ENCODE data around the gene SLC9A3. TPM values are rescaled to one million over a fixed set of nuclear protein-coding genes. Genes with fewer than 3 reads are reported as not detected.
"Not testable (repeated sequence)": the region's sequence is repeated elsewhere in the genome, so short reads cannot be mapped to it uniquely, and the experiment has no call there.

SLC9A3 gene
- total RNA-seq, 4 donors from 2014 or later: 4.8 to 701 (median 183) TPM

DNA sequence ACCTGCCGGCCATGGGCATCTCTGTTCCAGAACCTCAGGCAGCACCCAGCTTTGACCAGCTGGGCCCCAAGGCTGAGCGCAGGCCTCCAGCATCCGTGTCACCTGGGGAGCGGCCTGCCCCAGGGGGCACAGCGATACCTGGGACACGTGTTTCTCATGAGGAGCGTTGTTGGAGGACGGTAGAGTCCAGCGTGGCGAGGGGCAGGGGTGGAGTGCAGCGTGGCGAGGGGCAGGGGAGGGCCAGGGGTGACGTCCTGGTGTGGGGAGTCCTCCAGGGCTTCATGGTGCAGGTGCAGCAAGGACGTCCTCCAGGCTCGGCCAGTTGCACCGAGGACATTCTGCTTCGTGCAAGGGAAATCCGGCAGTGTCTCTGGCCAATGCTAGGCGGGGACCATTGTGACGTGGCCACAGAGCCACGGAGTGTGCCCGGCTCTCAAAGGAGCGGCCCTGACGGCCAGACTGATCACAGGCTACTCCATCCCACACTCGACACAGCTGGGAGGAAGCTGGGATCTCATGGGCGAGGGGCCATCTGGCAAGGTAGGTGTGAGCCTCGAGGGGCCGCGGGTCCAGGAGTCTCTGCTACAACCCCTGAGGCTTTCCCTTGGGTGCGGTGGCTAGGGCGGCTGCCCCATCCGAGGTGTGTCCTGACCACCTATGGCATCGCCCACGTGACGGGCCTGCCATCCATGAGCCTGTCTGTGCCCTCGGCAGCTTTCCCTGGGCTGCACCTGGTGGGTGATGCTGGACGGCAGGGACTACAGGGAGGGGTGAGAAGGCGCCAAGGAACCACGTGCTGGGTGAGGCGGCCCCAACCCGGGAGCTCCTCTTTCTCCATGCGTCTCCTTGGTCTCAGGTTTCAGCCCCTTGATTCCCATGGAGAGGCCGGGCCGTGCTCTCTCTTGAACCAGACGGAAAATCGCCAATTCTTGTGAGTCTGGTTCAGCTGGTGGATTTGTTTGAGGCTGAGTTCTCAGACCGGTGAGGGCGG lies 33.8 kb downstream of the SLC9A3 start:
- H3K4me3 ChIP-seq: no peak overlapping the region
- H3K9me3 ChIP-seq: no peaks in the 10 kb centered on the region
- no peaks in the 10 kb centered on the region for H3K36me3 ChIP-seq
- H3K27ac ChIP-seq: no peak overlapping the region
- H3K4me1 ChIP-seq: no peaks in the 10 kb centered on the region
- TF ChIP-seq EP300 (IDR thresholded peaks at IDR 0.05; ENCODE audit: low read depth) (no peak), POLR2A (IDR thresholded peaks at IDR 0.05) (no peak), POLR2AphosphoS5 (IDR thresholded peaks at IDR 0.05) (no peak), CTCF (IDR thresholded peaks at IDR 0.05) (no peak)
- in situ Hi-C loops (cut with MboI; ENCODE audit: low pct_ligation_motif_present in 1 of 4, low pct_unique_long_range_greater_than_20kb in 1 of 4, low sequenced_read_pairs in 3 of 4): no loop called here
- intact Hi-C loops (cut with DNase I; ENCODE audit: low total_unique reads): no loop called here
- H3K27me3 ChIP-seq: peaks cover 34% of the 10 kb centered on the region
- 80% methylated on average over 44 of the region's 48 CpGs; no CpG with 5 or more reads in 1 of the 2 donors for WGBS, 2 donors (ENCODE audit: low coverage in 1 of 2)
- no peak for DNase-seq

- 62% methylated on average over 20 of the region's 21 CpGs; no CpG with 5 or more reads in 1 of the 2 donors for WGBS, 2 donors (ENCODE audit: low coverage in 1 of 2)
- no peak for TF ChIP-seq EP300 (IDR thresholded peaks at IDR 0.05; ENCODE audit: low read depth)
- TF ChIP-seq POLR2AphosphoS5 (IDR thresholded peaks at IDR 0.05): no peak
- TF ChIP-seq CTCF (IDR thresholded peaks at IDR 0.05): no peak
- TF ChIP-seq POLR2A (IDR thresholded peaks at IDR 0.05): no peak
- in situ Hi-C loops (cut with MboI; ENCODE audit: low pct_ligation_motif_present in 1 of 4, low pct_unique_long_range_greater_than_20kb in 1 of 4, low sequenced_read_pairs in 3 of 4): no loop called here
- no peak for DNase-seq
- Histone ChIP-seq H3K27ac (no peak overlapping the region), H3K4me3 (no peak overlapping the region), H3K27me3 (peaks cover 42% of the 10 kb centered on the region), H3K9me3 (no peaks in the 10 kb centered on the region), H3K36me3 (no peaks in the 10 kb centered on the region), H3K4me1 (no peaks in the 10 kb centered on the region)
- intact Hi-C loops (cut with DNase I; ENCODE audit: low total_unique reads): no loop called here
Measured at GRCh38 chr5:489689-490080, 34.6 kb downstream of the SLC9A3 start.

GRCh38 chr5:488744-489688 lies 35.2 kb downstream of the SLC9A3 start:
- in situ Hi-C loops (cut with MboI; ENCODE audit: low pct_ligation_motif_present in 1 of 4, low pct_unique_long_range_greater_than_20kb in 1 of 4, low sequenced_read_pairs in 3 of 4) (no loop called here), intact Hi-C loops (cut with DNase I; ENCODE audit: low total_unique reads) (no loop called here)
- Histone ChIP-seq H3K36me3 (no peaks in the 10 kb centered on the region), H3K4me3 (no peak overlapping the region), H3K9me3 (no peaks in the 10 kb centered on the region), H3K4me1 (no peaks in the 10 kb centered on the region), H3K27ac (no peak overlapping the region), H3K27me3 (peaks cover 40% of the 10 kb centered on the region)
- 44% methylated on average over 37 of the region's 40 CpGs; no CpG with 5 or more reads in 1 of the 2 donors for WGBS, 2 donors (ENCODE audit: low coverage in 1 of 2)
- TF ChIP-seq POLR2AphosphoS5 (IDR thresholded peaks at IDR 0.05): no peak
- no peak for TF ChIP-seq CTCF (IDR thresholded peaks at IDR 0.05)
- no peak for TF ChIP-seq EP300 (IDR thresholded peaks at IDR 0.05; ENCODE audit: low read depth)
- no peak for TF ChIP-seq POLR2A (IDR thresholded peaks at IDR 0.05)
- no peak for DNase-seq

- no peaks in the 10 kb centered on the region for H3K36me3 ChIP-seq
- in situ Hi-C loops (cut with MboI; ENCODE audit: low pct_ligation_motif_present in 1 of 4, low pct_unique_long_range_greater_than_20kb in 1 of 4, low sequenced_read_pairs in 3 of 4): no loop called here
- DNase-seq: no peak
- no peak overlapping the region for H3K4me3 ChIP-seq
- H3K9me3 ChIP-seq: no peaks in the 10 kb centered on the region
- intact Hi-C loops (cut with DNase I; ENCODE audit: low total_unique reads): no loop called here
- WGBS, 2 donors (ENCODE audit: low coverage in 1 of 2): 90% methylated on average over 31 of the region's 33 CpGs; no CpG with 5 or more reads in 1 of the 2 donors
- H3K4me1 ChIP-seq: no peaks in the 10 kb centered on the region
- no peak for TF ChIP-seq EP300 (IDR thresholded peaks at IDR 0.05; ENCODE audit: low read depth)
- TF ChIP-seq POLR2AphosphoS5 (IDR thresholded peaks at IDR 0.05): no peak
- TF ChIP-seq CTCF (IDR thresholded peaks at IDR 0.05): no peak
- TF ChIP-seq POLR2A (IDR thresholded peaks at IDR 0.05): no peak
- no peak overlapping the region for H3K27ac ChIP-seq
- peaks cover 39% of the 10 kb centered on the region for H3K27me3 ChIP-seq
Measured at GRCh38 chr5:488241-488640, 36.0 kb downstream of the SLC9A3 start.

- intact Hi-C loops (cut with DNase I; ENCODE audit: low total_unique reads); DNase-seq; H3K27ac ChIP-seq; in situ Hi-C loops (cut with MboI; ENCODE audit: low pct_ligation_motif_present in 1 of 4, low pct_unique_long_range_greater_than_20kb in 1 of 4, low sequenced_read_pairs in 3 of 4); H3K4me3 ChIP-seq; H3K9me3 ChIP-seq; H3K36me3 ChIP-seq; H3K4me1 ChIP-seq: not testable (repeated sequence)
- H3K27me3 ChIP-seq: peaks cover 42% of the 10 kb centered on the region
- 93% methylated on average over 17 of the region's 22 CpGs; no CpG with 5 or more reads in 1 of the 2 donors for WGBS, 2 donors (ENCODE audit: low coverage in 1 of 2)
Measured at GRCh38 chr5:486597-486996, 37.7 kb downstream of the SLC9A3 start.

All from transverse colon (tissue), 4 donors.